ENCODE measurements around the gene PLD2.
"Not testable (repeated sequence)": the region's sequence is repeated elsewhere in the genome, so short reads cannot be mapped to it uniquely, and the experiment has no call there.

- not testable (repeated sequence) for TF ChIP-seq EZH2 (optimal IDR thresholded peaks at IDR 0.05; ENCODE audit: low read depth, low read length); CTCF (IDR thresholded peaks at IDR 0.05; ENCODE audit: low read length); EZH2phosphoT487 (IDR thresholded peaks at IDR 0.05; ENCODE audit: low read length)
Observed at GRCh38 chr17:4869058-4869998, 62.4 kb downstream of the PLD2 start.
